Activated CD4-positive, alpha-beta T cell treated with anti-CD3 and anti-CD28 coated beads, Interleukin-2, amount 10 ng/mL, durations not matched to agents 24 days and 14 days (primary cell): Measurements from ENCODE around the gene PCBP4. TPM values are rescaled to one million over a fixed set of nuclear protein-coding genes. Genes with fewer than 3 reads are reported as not detected.
"Not testable (repeated sequence)": the region's sequence is repeated elsewhere in the genome, so short reads cannot be mapped to it uniquely, and the experiment has no call there.

Experiments used
- DNase-seq: peaks from one replicate; pipeline ENCODE4 v3.0.0; 2022
- H3K27ac Mint-ChIP-seq: one replicate; pipeline ENCODE4 v1.8.0; 2022; ENCODE audit warnings: mild to moderate bottlenecking, mixed read lengths
- H3K27me3 Mint-ChIP-seq: one replicate; pipeline ENCODE4 v1.8.0; 2022; ENCODE audit warnings: mixed read lengths
- H3K36me3 Mint-ChIP-seq: one replicate; pipeline ENCODE4 v1.8.0; 2022; ENCODE audit warnings: low read depth, mild to moderate bottlenecking, mixed read lengths
- H3K4me1 Mint-ChIP-seq: one replicate; pipeline ENCODE4 v1.8.0; 2021; ENCODE audit warnings: mixed read lengths
- H3K4me3 Mint-ChIP-seq: one replicate; pipeline ENCODE4 v1.8.0; 2022; ENCODE audit warnings: mild to moderate bottlenecking, moderate library complexity, mixed read lengths
- H3K9me3 Mint-ChIP-seq: one replicate; pipeline ENCODE4 v1.8.0; 2021; ENCODE audit warnings: mixed read lengths
- intact Hi-C: fragments of 100-400 bp; cut with micrococcal nuclease; formaldehyde crosslinking; loops from one replicate; pipeline ENCODE4 v1.15.1; 2023
- total RNA-seq: library from RNA; stranded (reverse); gene quantifications from 2 replicates; pipeline ENCODE4 v1.2.3, GENCODE V29; 2022

The PCBP4 gene
- total RNA-seq, 1 donor from 2014 or later: 16.8 TPM

DNA sequence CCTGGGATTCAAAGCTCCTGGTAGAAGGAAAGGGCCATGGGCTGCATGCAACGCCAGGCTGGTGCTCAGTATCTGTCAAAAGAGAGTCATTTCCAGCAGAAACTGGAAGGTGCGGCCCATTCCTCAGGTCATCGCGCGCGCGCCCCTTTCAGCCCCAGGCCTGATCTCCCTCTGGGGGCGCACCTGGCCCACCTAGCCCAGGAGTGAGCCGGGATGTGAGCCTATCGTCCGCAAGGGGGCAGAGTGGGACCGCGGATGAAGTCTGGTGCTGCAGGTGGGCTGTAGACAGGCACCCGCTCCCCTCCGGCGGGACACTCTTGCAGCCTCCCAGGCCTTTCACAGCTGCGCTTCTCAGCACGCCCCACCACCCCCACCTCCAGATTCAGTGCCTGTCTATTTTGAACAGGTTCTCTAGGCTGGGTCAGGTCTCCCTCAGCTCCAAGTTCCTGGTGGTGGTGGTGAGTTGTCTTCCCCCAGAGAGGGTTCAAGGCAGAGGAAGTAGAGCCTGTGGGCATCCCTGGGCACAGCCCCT is 34.3 kb upstream of the PCBP4 start:
- H3K36me3 Mint-ChIP-seq: no peaks in the 10 kb centered on the region
- intact Hi-C loops: loop anchor here (1.0 to 2.0 kb wide), 3 partner anchors 55 to 143 kb away; partner anchors contain the start of gene DUSP7
- H3K27me3 Mint-ChIP-seq: peaks cover 16% of the 10 kb centered on the region
- H3K9me3 Mint-ChIP-seq: no peaks in the 10 kb centered on the region
- peak; percentile 96 for DNase-seq
- no peak overlapping the region for H3K27ac Mint-ChIP-seq
- H3K4me1 Mint-ChIP-seq: peaks cover 16% of the 10 kb centered on the region
- no peak overlapping the region for H3K4me3 Mint-ChIP-seq

DNA sequence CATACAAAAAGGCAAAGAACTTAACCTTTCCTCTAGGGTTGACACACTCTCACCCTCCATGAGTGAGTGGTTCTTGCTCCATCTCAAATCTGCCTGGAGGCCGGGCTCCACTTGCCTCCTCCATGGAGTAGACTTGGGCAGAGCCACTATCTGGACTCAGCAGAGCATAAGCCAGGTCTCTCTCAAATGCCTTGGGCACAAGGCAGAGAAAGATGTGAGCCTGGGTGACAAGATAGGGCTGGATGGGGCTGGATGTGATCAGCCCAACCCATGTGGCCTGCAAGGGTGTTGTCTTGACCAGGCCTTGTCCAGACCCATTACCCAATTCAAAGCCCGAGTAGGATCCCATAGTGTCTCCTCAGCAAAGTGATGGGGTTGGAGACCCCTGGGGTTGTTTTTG is 32.6 kb upstream of the PCBP4 start:
- DNase-seq: no peak
- intact Hi-C loops: loop anchor here (2.0 to 5.0 kb wide), 2 partner anchors 57 to 197 kb away; partner anchors contain the start of genes ALAS1 and DUSP7
- H3K27ac Mint-ChIP-seq: no peak overlapping the region
- no peak overlapping the region for H3K4me3 Mint-ChIP-seq
- peaks cover 10% of the 10 kb centered on the region for H3K36me3 Mint-ChIP-seq
- H3K9me3 Mint-ChIP-seq: no peaks in the 10 kb centered on the region
- H3K27me3 Mint-ChIP-seq: peaks cover 16% of the 10 kb centered on the region
- H3K4me1 Mint-ChIP-seq: peaks cover 10% of the 10 kb centered on the region

DNA sequence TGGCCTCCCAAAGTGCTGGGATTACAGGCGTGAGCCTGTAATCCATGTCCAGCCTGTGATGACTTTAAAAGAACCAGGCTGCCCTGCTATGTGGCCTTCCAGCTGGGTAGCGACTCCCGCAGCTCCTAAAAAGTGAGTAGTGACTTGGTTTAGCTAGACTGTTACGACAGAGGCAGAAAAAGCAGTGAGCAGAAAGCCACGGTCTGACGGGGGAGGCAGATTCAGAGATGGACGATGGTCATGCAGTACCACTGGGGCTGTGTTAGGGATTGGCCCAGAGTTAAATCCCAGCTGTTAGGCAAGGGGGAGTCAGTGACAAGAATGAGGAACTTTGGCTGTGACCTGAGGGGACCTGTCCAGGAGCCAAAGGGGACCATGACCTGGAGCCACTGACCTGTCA is 31.5 kb upstream of the PCBP4 start:
- peaks cover 16% of the 10 kb centered on the region for H3K27me3 Mint-ChIP-seq
- no peak for DNase-seq
- intact Hi-C loops: loop anchor here (5.0 kb wide), 1 partner anchor 199 kb away; the partner anchor contains the start of gene ALAS1
- no peaks in the 10 kb centered on the region for H3K9me3 Mint-ChIP-seq
- H3K27ac Mint-ChIP-seq: no peak overlapping the region
- peaks cover 19% of the 10 kb centered on the region for H3K4me1 Mint-ChIP-seq
- no peak overlapping the region for H3K4me3 Mint-ChIP-seq
- peaks cover 21% of the 10 kb centered on the region for H3K36me3 Mint-ChIP-seq

DNA sequence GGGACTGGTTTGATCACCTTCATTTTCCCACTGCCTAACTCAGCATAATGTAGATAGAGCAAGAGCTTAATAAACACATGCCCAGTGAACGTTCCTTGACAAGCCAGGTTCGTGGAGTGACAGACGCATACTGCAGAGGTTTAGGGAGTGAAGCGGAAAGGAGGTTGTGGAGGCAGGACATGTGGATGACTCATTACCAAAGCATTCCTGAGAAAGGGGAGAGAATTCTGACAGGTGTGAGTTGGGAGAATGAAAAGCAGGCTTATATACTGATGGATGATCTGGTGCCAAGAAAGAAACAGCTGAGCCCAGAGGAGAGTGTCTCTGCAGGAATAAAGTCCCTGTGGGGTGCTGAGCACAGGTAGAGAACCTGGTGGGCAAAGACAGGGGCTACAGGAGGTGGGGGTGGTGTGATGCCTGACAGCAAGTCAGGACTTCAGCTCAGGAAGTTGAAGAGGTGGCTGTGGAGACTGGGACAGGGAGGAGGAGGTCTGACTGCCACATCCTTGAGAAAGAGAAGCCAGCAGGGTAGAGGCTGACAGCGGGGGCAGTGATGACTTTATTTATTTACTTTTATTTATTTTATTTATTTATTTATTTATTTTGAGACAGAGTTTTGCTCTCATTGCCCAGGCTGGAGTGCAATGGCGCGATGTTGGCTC is 30.8 kb upstream of the PCBP4 start:
- Mint-ChIP-seq H3K27me3 (peaks cover 16% of the 10 kb centered on the region), H3K9me3 (no peaks in the 10 kb centered on the region), H3K4me3 (no peak overlapping the region), H3K36me3 (peaks cover 27% of the 10 kb centered on the region), H3K4me1 (peaks cover 19% of the 10 kb centered on the region), H3K27ac (no peak overlapping the region)
- intact Hi-C loops: loop anchor here (5.0 kb wide), 1 partner anchor 199 kb away; the partner anchor contains the start of gene ALAS1
- DNase-seq: no peak

DNA sequence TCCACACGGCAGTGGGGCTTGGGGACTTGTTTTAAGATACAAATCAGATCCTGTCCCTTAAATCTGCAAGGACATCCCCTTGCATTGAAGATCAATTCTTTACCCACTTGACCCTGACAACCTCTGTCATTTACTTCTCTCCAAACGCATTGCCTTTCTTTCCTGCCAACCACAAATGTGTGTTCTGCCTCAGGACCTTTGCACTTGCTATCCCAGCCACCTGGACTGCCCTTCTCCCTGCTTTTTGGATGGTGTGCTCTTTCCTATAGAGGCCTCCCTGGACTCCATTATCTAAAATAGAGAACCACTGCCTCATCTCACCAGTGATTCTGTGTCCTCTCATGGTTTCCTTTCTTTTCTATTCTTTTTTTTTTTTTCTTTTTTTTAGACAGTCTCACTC is 29.9 kb upstream of the PCBP4 start:
- Mint-ChIP-seq H3K9me3 (no peaks in the 10 kb centered on the region), H3K27me3 (peaks cover 16% of the 10 kb centered on the region), H3K27ac (no peak overlapping the region), H3K4me3 (no peak overlapping the region), H3K36me3 (peaks cover 36% of the 10 kb centered on the region), H3K4me1 (peaks cover 19% of the 10 kb centered on the region)
- intact Hi-C loops: loop anchor here (5.0 kb wide), 1 partner anchor 200 kb away; the partner anchor contains the start of gene ALAS1
- no peak for DNase-seq

DNA sequence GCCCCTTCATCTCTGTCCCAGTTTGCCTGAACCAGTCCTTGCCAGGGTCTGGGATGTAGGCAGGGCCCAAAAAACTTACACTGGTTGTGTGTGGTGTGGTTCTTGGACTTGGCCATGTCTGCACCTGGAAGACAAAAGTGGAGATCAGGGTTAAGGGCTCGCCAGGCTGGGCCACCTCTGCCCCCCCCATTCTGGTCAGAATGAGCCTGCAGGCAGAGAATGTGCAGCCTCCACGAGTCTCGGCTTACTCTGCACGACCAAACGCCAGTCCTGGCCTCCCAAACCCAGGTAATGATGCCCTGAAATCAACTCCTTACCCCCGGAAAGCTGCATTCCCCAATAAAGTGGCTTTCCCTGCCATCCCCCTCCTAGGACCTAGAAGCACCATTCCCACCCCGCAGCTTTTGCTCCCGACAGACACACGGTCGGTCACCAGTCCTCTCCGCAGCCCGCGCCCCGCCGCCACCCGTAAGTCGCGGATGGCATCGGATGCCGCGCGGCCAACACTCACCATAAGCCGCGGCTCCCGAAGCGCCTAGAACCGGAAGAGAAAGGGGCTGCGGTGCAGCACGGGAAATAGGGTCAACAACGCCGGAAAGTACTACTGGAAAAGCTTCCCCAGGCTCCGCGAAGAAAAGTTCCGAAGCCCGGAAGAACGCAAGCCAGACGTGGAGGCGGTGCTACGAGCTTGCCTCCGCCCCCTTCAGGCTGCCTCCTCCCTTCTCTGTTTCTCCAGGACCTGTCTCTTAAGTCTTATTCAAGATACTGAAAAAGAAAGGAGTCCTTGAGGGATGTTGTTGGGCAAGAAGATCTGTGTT is 28.3 kb upstream of the PCBP4 start, which contains the start of gene RPL29:
RPL29 (minus strand) TSS at position 550 of the 818 bp plus-strand sequence; CDS start at position 116, 434 bp downstream.
- Mint-ChIP-seq H3K4me3 (peak within 1 kb of the TSS; percentile 90), H3K4me1 (peaks cover 20% of the 10 kb centered on the region), H3K27ac (peak within 1 kb of the TSS; percentile 97), H3K36me3 (peaks cover 47% of the 10 kb centered on the region), H3K9me3 (no peaks in the 10 kb centered on the region), H3K27me3 (peaks cover 16% of the 10 kb centered on the region)
- peak; percentile 98 for DNase-seq
- intact Hi-C loops: loop anchor here (1.0 to 5.0 kb wide), 5 partner anchors 12 to 202 kb away; partner anchors contain the start of genes ABHD14A, ABHD14B, ACY1 and ALAS1

DNA sequence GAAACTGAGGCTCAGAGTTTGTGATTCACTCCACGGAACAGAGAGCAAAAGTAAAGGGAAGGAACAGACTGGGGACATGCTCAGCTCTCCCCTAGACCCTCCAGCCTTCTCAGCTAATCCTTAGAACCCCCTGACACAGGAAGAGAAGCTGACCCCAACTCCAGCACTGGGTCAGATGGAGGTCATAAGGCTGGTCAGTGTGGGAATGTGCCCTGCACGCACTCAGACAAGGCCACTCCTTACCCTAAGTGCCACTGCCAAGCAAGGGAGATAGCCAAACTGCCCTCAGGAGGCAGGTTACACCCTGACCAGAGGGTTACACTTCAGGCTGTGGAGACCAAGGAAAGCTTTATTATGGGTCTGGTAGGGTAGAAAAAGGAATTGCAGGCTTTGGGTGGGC is 27.3 kb upstream of the PCBP4 start:
- Mint-ChIP-seq H3K27me3 (peaks cover 10% of the 10 kb centered on the region), H3K36me3 (peaks cover 47% of the 10 kb centered on the region), H3K4me3 (peak overlapping the region; percentile 90), H3K27ac (peak overlapping the region; percentile 97), H3K4me1 (peaks cover 20% of the 10 kb centered on the region), H3K9me3 (no peaks in the 10 kb centered on the region)
- intact Hi-C loops: loop anchor here (2.0 kb wide), 1 partner anchor 20 kb away; the partner anchor contains the start of genes ABHD14A and ABHD14B
- no peak for DNase-seq

DNA sequence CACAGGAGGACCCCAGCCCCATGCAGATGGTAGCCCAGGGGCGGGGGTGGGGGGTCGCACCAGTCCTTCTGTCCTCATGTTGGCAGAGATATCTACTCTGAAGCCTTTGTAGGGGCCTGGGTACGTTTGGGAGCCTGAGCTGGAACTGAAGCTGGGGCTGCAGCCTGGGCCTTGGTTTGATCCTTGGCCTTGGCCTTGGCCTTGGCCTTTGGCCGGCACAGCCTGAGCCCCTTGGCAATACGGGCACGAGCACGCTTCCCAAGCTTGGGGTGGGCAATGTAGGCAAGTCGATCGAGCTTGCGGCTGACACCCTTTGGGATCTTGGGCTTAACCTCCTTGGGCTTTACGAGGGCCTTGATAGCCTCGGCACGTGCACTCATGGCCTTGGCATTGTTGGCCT is 26.4 kb upstream of the PCBP4 start:
- H3K4me1 Mint-ChIP-seq: peaks cover 20% of the 10 kb centered on the region
- H3K9me3 Mint-ChIP-seq, DNase-seq, H3K27me3 Mint-ChIP-seq: not testable (repeated sequence)
- H3K4me3 Mint-ChIP-seq: peak overlapping the region; percentile 90
- peak overlapping the region; percentile 97 for H3K27ac Mint-ChIP-seq
- intact Hi-C loops: loop anchor here (2.0 kb wide), 1 partner anchor 19 kb away; the partner anchor contains the start of genes ABHD14A and ABHD14B
- H3K36me3 Mint-ChIP-seq: peaks cover 47% of the 10 kb centered on the region

DNA sequence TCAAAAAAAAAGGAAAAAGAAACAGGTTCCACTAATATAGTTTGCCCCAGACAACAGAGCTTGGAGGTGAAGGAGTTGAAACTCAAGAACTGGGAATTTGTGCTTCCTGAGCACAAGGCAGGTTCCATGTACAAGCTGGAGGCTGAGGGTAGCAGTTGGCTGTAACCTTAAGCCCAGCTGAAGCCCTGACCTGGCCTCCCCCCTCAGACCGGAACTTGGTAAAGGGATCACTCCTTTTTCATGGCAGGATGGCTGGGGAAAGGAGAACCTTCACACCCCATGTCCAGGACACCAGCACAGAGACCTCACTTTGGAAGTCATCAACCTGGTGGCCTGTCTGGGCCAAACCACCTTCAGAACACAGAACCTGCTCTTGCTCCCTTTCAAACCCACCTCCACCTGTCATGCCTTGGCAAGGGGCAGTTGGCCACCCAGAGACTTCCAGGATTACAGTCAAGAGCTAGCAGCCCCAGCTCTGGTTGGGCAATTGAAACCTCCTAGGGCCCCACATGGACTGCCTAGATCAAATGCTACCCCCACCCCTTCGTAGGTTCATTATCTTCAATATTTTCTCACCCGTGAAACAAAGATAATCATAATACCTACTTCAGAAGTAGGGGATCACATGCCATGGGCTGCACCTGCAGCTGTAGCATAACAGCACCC is 24.9 kb upstream of the PCBP4 start:
- Mint-ChIP-seq H3K27ac (peak overlapping the region; percentile 7), H3K9me3 (no peaks in the 10 kb centered on the region), H3K27me3 (no peaks in the 10 kb centered on the region), H3K4me3 (no peak overlapping the region), H3K4me1 (peaks cover 20% of the 10 kb centered on the region), H3K36me3 (peaks cover 47% of the 10 kb centered on the region)
- intact Hi-C loops: no loop called here
- DNase-seq: no peak

DNA sequence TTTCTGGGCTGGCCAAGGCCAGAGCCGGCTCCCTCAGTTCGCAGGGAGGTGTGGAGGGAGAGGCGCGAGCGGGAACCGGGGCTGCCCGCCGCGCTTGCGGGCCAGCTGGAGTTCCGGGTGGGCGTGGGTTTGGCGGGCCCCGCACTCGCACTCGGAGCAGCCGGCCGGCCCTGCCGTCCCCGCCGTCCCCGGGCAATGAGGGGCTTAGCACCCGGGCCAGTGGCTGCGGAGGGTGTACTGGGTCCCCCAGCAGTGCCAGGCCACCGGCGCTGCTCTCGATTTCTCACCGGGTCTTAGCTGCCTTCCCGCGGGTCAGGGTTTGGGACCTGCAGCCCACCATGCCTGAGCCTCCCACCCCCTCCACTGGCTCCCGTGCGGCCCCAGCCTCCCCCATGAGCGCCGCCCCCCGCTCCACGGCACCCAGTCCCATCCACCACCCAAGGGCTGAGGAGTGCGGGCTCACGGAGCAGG is 23.3 kb upstream of the PCBP4 start:
- intact Hi-C loops: not testable (repeated sequence)

DNA sequence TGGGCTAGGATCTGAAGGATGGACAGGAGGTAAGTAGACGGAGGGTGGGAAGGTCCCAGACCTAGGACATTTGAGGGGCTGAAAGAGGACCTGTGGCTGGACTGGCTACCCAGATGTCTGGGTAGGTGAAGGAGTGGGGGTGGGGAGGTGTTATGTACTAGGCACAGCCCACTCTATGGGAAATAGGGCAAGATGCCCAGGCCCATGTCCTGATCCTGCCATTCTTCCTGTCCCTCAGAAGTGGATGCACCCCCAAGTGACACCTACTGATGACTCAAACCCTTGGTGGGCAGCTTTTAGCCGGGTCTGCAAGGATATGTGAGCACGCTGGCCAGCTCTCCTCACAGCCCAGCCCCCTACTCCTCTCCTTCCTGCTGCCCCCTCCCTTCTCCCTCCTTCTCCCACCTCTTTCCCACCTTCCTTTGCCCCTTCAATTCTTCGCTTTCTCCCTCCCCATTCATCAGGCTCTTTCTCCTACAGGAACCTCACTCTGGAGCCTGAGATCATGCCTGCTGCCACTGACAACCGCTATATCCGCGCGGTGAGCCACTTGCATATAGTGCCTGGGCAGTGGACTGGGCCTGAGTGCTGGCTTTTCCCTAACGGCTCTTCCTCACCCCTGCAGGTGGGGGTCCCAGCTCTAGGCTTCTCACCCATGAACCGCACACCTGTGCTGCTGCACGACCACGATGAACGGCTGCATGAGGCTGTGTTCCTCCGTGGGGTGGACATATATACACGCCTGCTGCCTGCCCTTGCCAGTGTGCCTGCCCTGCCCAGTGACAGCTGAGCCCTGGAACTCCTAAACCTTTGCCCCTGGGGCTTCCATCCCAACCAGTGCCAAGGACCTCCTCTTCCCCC is 21.3 kb upstream of the PCBP4 start:
- Mint-ChIP-seq H3K27ac (peak overlapping the region; percentile 52), H3K9me3 (no peaks in the 10 kb centered on the region), H3K27me3 (no peaks in the 10 kb centered on the region), H3K36me3 (peaks cover 23% of the 10 kb centered on the region), H3K4me1 (peaks cover 7% of the 10 kb centered on the region), H3K4me3 (no peak overlapping the region)
- intact Hi-C loops: loop anchor here (10.0 kb wide), 1 partner anchor 286 kb away; the partner anchor contains the start of gene WDR82
- no peak for DNase-seq

More for the DNA sequence above, 23.3 kb upstream of the PCBP4 start:
- not testable (repeated sequence) for H3K27ac Mint-ChIP-seq, H3K4me3 Mint-ChIP-seq, DNase-seq, H3K9me3 Mint-ChIP-seq, H3K27me3 Mint-ChIP-seq
- Mint-ChIP-seq H3K4me1 (peaks cover 15% of the 10 kb centered on the region), H3K36me3 (peaks cover 43% of the 10 kb centered on the region)

DNA sequence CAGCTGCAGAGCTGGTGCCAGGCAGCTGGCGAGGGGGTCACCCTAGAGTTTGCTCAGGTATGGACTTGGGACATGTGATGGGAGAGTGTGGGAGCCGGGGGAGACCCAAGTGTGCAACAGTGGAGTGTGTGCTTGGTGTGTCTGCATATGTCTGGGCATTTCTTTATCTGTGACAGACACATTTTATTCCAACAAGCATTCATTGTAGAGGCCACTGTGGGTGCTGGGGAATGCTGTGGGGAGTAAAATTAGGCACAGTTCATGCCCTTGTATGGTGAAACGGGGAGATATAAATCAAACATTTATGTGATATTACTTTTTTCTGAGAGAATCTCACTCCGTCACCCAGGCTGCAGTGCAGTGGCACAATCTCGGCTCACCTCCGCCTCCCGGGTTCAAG is 20.3 kb upstream of the PCBP4 start:
- Mint-ChIP-seq H3K9me3 (no peaks in the 10 kb centered on the region), H3K27ac (no peak overlapping the region), H3K4me3 (no peak overlapping the region), H3K27me3 (no peaks in the 10 kb centered on the region), H3K4me1 (peaks cover 13% of the 10 kb centered on the region), H3K36me3 (peaks cover 20% of the 10 kb centered on the region)
- intact Hi-C loops: loop anchor here (10.0 kb wide), 1 partner anchor 287 kb away; the partner anchor contains the start of gene WDR82
- no peak for DNase-seq
